T-helper 17 cell (primary cell): ENCODE data around the gene THADA. TPM values are rescaled to one million over a fixed set of nuclear protein-coding genes. Genes with fewer than 3 reads are reported as not detected.
A peak's percentile ranks its signal among the peaks of the same experiment; 100 is the strongest.
"Not testable (repeated sequence)": the region's sequence is repeated elsewhere in the genome, so short reads cannot be mapped to it uniquely, and the experiment has no call there.

Experiments
- ATAC-seq: fragments of 150-1000 bp; cut with Tn5 transposase; 2 replicates; pipeline ENCODE4 v1.10.0; 2021; ENCODE audit warnings: mild to moderate bottlenecking, moderate library complexity
- DNase-seq, 3 donors: peaks; one replicate each; pipeline versions ENCODE4 v3.0.0 to v3.0.0-alpha.2; 2020 to 2021
- H3K9me3 ChIP-seq: one replicate; pipeline ENCODE4 v1.7.0; 2013; ENCODE audit warnings: low read length, mild to moderate bottlenecking; ENCODE audit not compliant: control insufficient read depth, poor library complexity, severe bottlenecking
- H3K27ac Mint-ChIP-seq: one replicate; pipeline ENCODE4 v1.8.0; 2022; ENCODE audit warnings: mild to moderate bottlenecking, moderate library complexity, mixed read lengths
- H3K27me3 Mint-ChIP-seq: one replicate; pipeline ENCODE4 v1.8.0; 2022; ENCODE audit warnings: mixed read lengths
- H3K36me3 Mint-ChIP-seq: one replicate; pipeline ENCODE4 v1.8.0; 2022; ENCODE audit warnings: low read depth, mixed read lengths
- H3K4me1 Mint-ChIP-seq: one replicate; pipeline ENCODE4 v1.8.0; 2022; ENCODE audit warnings: mild to moderate bottlenecking, mixed read lengths
- H3K4me3 Mint-ChIP-seq: one replicate; pipeline ENCODE4 v1.8.0; 2022; ENCODE audit warnings: mild to moderate bottlenecking, moderate library complexity, mixed read lengths
- total RNA-seq, 4 donors: library from RNA in 2 of 4; stranded (reverse) in 2 of 4; gene quantifications; one replicate each; pipeline ENCODE4 v1.2.3 and lab custom pipeline; 2022 to 2026

THADA gene
- total RNA-seq, 2 donors from 2014 or later, result 40.1 to 41.0 TPM

- Mint-ChIP-seq H3K27me3 (no peaks in the 10 kb centered on the region), H3K4me1 (peaks cover 31% of the 10 kb centered on the region), H3K4me3 (peak overlapping the region; percentile 15), H3K27ac (no peak overlapping the region), H3K36me3 (peaks cover under 1% of the 10 kb centered on the region)
- ATAC-seq (no peak), DNase-seq (no peak)
- H3K9me3 ChIP-seq, result no peaks in the 10 kb centered on the region
Observed at GRCh38 chr2:43199492-43200488, 396.0 kb downstream of the THADA start.

GRCh38 chr2:43198263-43198662 lies 397.6 kb downstream of the THADA start:
- Mint-ChIP-seq H3K27me3 (no peaks in the 10 kb centered on the region), H3K27ac (peak overlapping the region; percentile 91), H3K36me3 (peaks cover 2% of the 10 kb centered on the region), H3K4me1 (peaks cover 40% of the 10 kb centered on the region), H3K4me3 (no peak overlapping the region)
- DNase-seq (no peak), ATAC-seq (no peak)
- H3K9me3 ChIP-seq, result no peaks in the 10 kb centered on the region

GRCh38 chr2:43197588-43197896 lies 398.3 kb downstream of the THADA start:
- Mint-ChIP-seq H3K27ac (peak overlapping the region; percentile 99), H3K27me3 (no peaks in the 10 kb centered on the region), H3K36me3 (peaks cover 2% of the 10 kb centered on the region), H3K4me3 (peak overlapping the region; percentile 72), H3K4me1 (peaks cover 45% of the 10 kb centered on the region)
- ATAC-seq (no peak), DNase-seq (no peak)
- H3K9me3 ChIP-seq, result no peaks in the 10 kb centered on the region

- ATAC-seq (no peak), DNase-seq (no peak)
- H3K27me3 Mint-ChIP-seq, result no peaks in the 10 kb centered on the region
- H3K4me1 Mint-ChIP-seq, result peaks cover 46% of the 10 kb centered on the region
- peaks cover 2% of the 10 kb centered on the region for H3K36me3 Mint-ChIP-seq
- no peaks in the 10 kb centered on the region for H3K9me3 ChIP-seq
- H3K27ac Mint-ChIP-seq, result peak overlapping the region; percentile 99
- H3K4me3 Mint-ChIP-seq, result peak overlapping the region; percentile 72
Observed at GRCh38 chr2:43196768-43197587, 398.9 kb downstream of the THADA start.

GRCh38 chr2:43194121-43194869 lies 401.5 kb downstream of the THADA start:
- peak overlapping the region; percentile 95 for H3K4me3 Mint-ChIP-seq
- ATAC-seq (no peak), DNase-seq (no peak)
- H3K27me3 Mint-ChIP-seq, result no peaks in the 10 kb centered on the region
- peaks cover 51% of the 10 kb centered on the region for H3K4me1 Mint-ChIP-seq
- H3K36me3 Mint-ChIP-seq, result peaks cover 2% of the 10 kb centered on the region
- no peaks in the 10 kb centered on the region for H3K9me3 ChIP-seq
- peak overlapping the region; percentile 99 for H3K27ac Mint-ChIP-seq

GRCh38 chr2:43193652-43194120 lies 402.2 kb downstream of the THADA start:
- H3K4me1 Mint-ChIP-seq, result peaks cover 56% of the 10 kb centered on the region
- H3K9me3 ChIP-seq, result no peaks in the 10 kb centered on the region
- DNase-seq, result no peak
- peak overlapping the region; percentile 95 for H3K4me3 Mint-ChIP-seq
- H3K36me3 Mint-ChIP-seq, result peaks cover 2% of the 10 kb centered on the region
- no peaks in the 10 kb centered on the region for H3K27me3 Mint-ChIP-seq
- H3K27ac Mint-ChIP-seq, result peak overlapping the region; percentile 99
- no peak for ATAC-seq

GRCh38 chr2:43192744-43193651 lies 402.8 kb downstream of the THADA start:
- peaks cover 2% of the 10 kb centered on the region for H3K36me3 Mint-ChIP-seq
- ATAC-seq (no peak), DNase-seq (no peak)
- H3K4me1 Mint-ChIP-seq, result peaks cover 53% of the 10 kb centered on the region
- peak overlapping the region; percentile 99 for H3K27ac Mint-ChIP-seq
- H3K4me3 Mint-ChIP-seq, result peak overlapping the region; percentile 95
- H3K27me3 Mint-ChIP-seq, result no peaks in the 10 kb centered on the region
- H3K9me3 ChIP-seq, result no peaks in the 10 kb centered on the region

GRCh38 chr2:43191947-43192516 lies 403.8 kb downstream of the THADA start:
- ATAC-seq, result no peak
- H3K9me3 ChIP-seq, result no peaks in the 10 kb centered on the region
- Mint-ChIP-seq H3K4me1 (peaks cover 53% of the 10 kb centered on the region), H3K27ac (peak overlapping the region; percentile 99), H3K4me3 (peak overlapping the region; percentile 57), H3K36me3 (peaks cover 2% of the 10 kb centered on the region), H3K27me3 (no peaks in the 10 kb centered on the region)
- DNase-seq, result no peak

- H3K4me3 Mint-ChIP-seq, result no peak overlapping the region
- H3K27ac Mint-ChIP-seq, result peak overlapping the region; percentile 37
- H3K27me3 Mint-ChIP-seq, result no peaks in the 10 kb centered on the region
- DNase-seq, result no peak
- no peak for ATAC-seq
- H3K4me1 Mint-ChIP-seq, result peaks cover 53% of the 10 kb centered on the region
- H3K9me3 ChIP-seq, result no peaks in the 10 kb centered on the region
- peaks cover 2% of the 10 kb centered on the region for H3K36me3 Mint-ChIP-seq
Observed at GRCh38 chr2:43190311-43191052, 405.4 kb downstream of the THADA start.

GRCh38 chr2:43189861-43190260 lies 406.0 kb downstream of the THADA start:
- H3K36me3 Mint-ChIP-seq, H3K4me3 Mint-ChIP-seq, H3K27me3 Mint-ChIP-seq, DNase-seq, ATAC-seq, H3K9me3 ChIP-seq: not testable (repeated sequence)
- Mint-ChIP-seq H3K27ac (peak overlapping the region; percentile 37), H3K4me1 (peaks cover 56% of the 10 kb centered on the region)

GRCh38 chr2:43188561-43189386 lies 407.1 kb downstream of the THADA start:
- Mint-ChIP-seq H3K36me3 (no peaks in the 10 kb centered on the region), H3K27ac (peak overlapping the region; percentile 37)
- DNase-seq, result no peak

More at GRCh38 chr2:43188561-43189386, 407.1 kb downstream of the THADA start:
- H3K4me1 Mint-ChIP-seq, result peaks cover 56% of the 10 kb centered on the region
- H3K9me3 ChIP-seq, result no peaks in the 10 kb centered on the region
- no peak overlapping the region for H3K4me3 Mint-ChIP-seq
- no peak for ATAC-seq
- no peaks in the 10 kb centered on the region for H3K27me3 Mint-ChIP-seq
